GM12801 (cell line): ENCODE data around the gene GNG11.

Source experiments
- CTCF ChIP-seq: IDR thresholded peaks from one replicate; pipeline ENCODE4 v1.5.1; 2011; ENCODE audit warnings: control low read depth; ENCODE audit not compliant: insufficient read length; ENCODE audit errors: extremely low read depth

Gene GNG11

GRCh38 chr7:93964262-93964661 lies 42.7 kb downstream of the GNG11 start:
- TF ChIP-seq CTCF: no peak

- no peak for TF ChIP-seq CTCF
These were observed 43.3 kb downstream of the GNG11 start for GRCh38 chr7:93964813-93965212.

- TF ChIP-seq CTCF: no peak
These were observed 47.5 kb downstream of the GNG11 start for GRCh38 chr7:93968911-93969620.

GRCh38 chr7:93972029-93972725 lies 50.6 kb downstream of the GNG11 start:
- TF ChIP-seq CTCF: no peak

- TF ChIP-seq CTCF: no peak
These were observed 51.6 kb downstream of the GNG11 start for GRCh38 chr7:93973134-93973533.

- TF ChIP-seq CTCF: no peak
These were observed 55.8 kb downstream of the GNG11 start for GRCh38 chr7:93977211-93977950.
